Gastroesophageal sphincter (tissue), 3 donors: ENCODE data around the gene ARL4C.

Experiments
- POLR2A ChIP-seq, 2 donors: fragments of 450-650 bp; IDR thresholded peaks; one replicate each; pipeline ENCODE4 v1.6.1; 2017; ENCODE audit warnings: antibody characterized with exemption in 2 of 2, mild to moderate bottlenecking in 2 of 2, moderate library complexity in 1 of 2
- POLR2AphosphoS5 ChIP-seq: sonication (generic); formaldehyde crosslinking; IDR thresholded peaks from one replicate; pipeline ENCODE4 v1.6.1; 2017; ENCODE audit warnings: antibody characterized with exemption
- TF ChIP-seq, protein P1 (sequence below), 4 experiments: fragments of 200-600 bp in 2 of 4; fragments of 450-650 bp in 2 of 4; sonication (generic) in 1 of 4; IDR thresholded peaks; one replicate each; pipeline ENCODE4 v1.5.1; 2017 to 2019; ENCODE audit warnings: antibody characterized with exemption in 4 of 4, mild to moderate bottlenecking in 2 of 4, moderate library complexity in 2 of 4

DNA sequence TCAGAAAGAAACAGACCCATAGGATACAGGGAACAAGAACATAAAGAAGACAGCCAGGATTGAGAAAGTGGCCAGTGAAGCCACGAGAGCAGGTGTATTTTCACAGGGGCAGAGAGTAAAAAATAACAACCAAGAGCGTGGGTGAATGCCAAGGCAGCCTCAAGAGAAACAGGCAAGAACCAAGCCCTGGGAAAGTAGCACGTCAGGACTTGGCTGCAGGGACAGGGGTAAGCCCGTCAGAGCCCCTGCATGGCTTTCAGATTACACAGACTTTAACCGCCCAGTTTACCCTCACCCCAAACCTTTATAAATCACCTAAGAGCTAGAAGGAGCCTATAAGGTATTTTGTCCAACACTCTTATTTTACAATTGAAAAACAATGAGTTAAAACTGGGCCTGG, 43.7 kb downstream of the ARL4C start:
- TF ChIP-seq, protein P1, sequence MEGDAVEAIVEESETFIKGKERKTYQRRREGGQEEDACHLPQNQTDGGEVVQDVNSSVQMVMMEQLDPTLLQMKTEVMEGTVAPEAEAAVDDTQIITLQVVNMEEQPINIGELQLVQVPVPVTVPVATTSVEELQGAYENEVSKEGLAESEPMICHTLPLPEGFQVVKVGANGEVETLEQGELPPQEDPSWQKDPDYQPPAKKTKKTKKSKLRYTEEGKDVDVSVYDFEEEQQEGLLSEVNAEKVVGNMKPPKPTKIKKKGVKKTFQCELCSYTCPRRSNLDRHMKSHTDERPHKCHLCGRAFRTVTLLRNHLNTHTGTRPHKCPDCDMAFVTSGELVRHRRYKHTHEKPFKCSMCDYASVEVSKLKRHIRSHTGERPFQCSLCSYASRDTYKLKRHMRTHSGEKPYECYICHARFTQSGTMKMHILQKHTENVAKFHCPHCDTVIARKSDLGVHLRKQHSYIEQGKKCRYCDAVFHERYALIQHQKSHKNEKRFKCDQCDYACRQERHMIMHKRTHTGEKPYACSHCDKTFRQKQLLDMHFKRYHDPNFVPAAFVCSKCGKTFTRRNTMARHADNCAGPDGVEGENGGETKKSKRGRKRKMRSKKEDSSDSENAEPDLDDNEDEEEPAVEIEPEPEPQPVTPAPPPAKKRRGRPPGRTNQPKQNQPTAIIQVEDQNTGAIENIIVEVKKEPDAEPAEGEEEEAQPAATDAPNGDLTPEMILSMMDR (IDR thresholded peaks at IDR 0.05) = no peak
- TF ChIP-seq POLR2A (IDR thresholded peaks at IDR 0.05) (no peak), POLR2AphosphoS5 (no peak)
